OCI-LY7 (cell line): ENCODE results near the gene CABLES1. TPM values are rescaled to one million over a fixed set of nuclear protein-coding genes. Genes with fewer than 3 reads are reported as not detected.

ENCODE experiments used
- Bru-seq: library from RNA; stranded (reverse); fragments of 400-500 nt; gene quantifications from one replicate; lab custom pipeline; 2021; lab: Mats Ljungman, UMichigan
- BruChase-seq, 2 experiments: library from RNA; stranded (reverse); fragments of 400-500 nt; gene quantifications; one replicate each; lab custom pipeline; 2021; lab: Mats Ljungman, UMichigan
- BruUV-seq: library from RNA; stranded (reverse); fragments of 400-500 nt; replicated peaks from 2 replicates; lab custom pipeline; 2021; lab: Mats Ljungman, UMichigan
- CTCF ChIA-PET: fragments of 300-600 bp; sonication (Branson Sonifier 250); formaldehyde crosslinking; loops from one replicate; lab custom pipeline; 2022; ENCODE audit warnings: antibody characterized with exemption; ENCODE audit not compliant: unreplicated experiment; lab: Charles Lee
- POLR2A ChIA-PET: fragments of 300-600 bp; sonication (Branson Sonifier 250); formaldehyde crosslinking; loops from one replicate; lab custom pipeline; 2022; ENCODE audit warnings: antibody characterized with exemption; lab: Charles Lee
- DNase-seq: peaks from one replicate; pipeline ENCODE4 v3.0.0-alpha.2; 2015; ENCODE audit warnings: low spot score
- H2AFZ ChIP-seq: fragments of 200-600 bp; sonication (generic), shearing (Covaris generic); 2 replicates; pipeline ENCODE4 v1.6.1; 2014; ENCODE audit warnings: mild to moderate bottlenecking, antibody characterized with exemption, low read length, moderate library complexity
- H3K27ac ChIP-seq: fragments of 200-600 bp; sonication (generic); 2 replicates; pipeline ENCODE4 v1.5.1; 2014; ENCODE audit warnings: mixed run types, low read depth, mild to moderate bottlenecking, moderate library complexity, low read length, inconsistent platforms; ENCODE audit not compliant: poor library complexity, severe bottlenecking
- H3K36me3 ChIP-seq: fragments of 200-600 bp; sonication (generic); 2 replicates; pipeline ENCODE4 v1.6.1; 2014; ENCODE audit warnings: mild to moderate bottlenecking, antibody characterized with exemption, low read length, moderate library complexity, mixed read lengths; ENCODE audit not compliant: insufficient read depth
- H3K4me1 ChIP-seq: fragments of 200-600 bp; sonication (generic); 2 replicates; pipeline ENCODE4 v1.5.1; 2014; ENCODE audit warnings: mild to moderate bottlenecking, low read length; ENCODE audit not compliant: insufficient read depth, poor library complexity, severe bottlenecking
- H3K4me2 ChIP-seq: fragments of 200-600 bp; sonication (generic); 2 replicates; pipeline ENCODE4 v1.6.1; 2014; ENCODE audit warnings: mild to moderate bottlenecking, low read length
- H3K4me3 ChIP-seq: fragments of 200-600 bp; sonication (generic); 2 replicates; pipeline ENCODE4 v1.5.1; 2014; ENCODE audit warnings: mild to moderate bottlenecking, low read depth, low read length; ENCODE audit not compliant: poor library complexity, severe bottlenecking
- H3K79me2 ChIP-seq: fragments of 200-600 bp; sonication (generic); 2 replicates; pipeline ENCODE4 v1.6.1; 2016; ENCODE audit warnings: low read depth, mild to moderate bottlenecking, low read length, moderate library complexity, mixed read lengths; ENCODE audit not compliant: insufficient read depth
- H3K9me2 ChIP-seq: fragments of 200-600 bp; sonication (generic); 2 replicates; pipeline ENCODE4 v1.6.1; 2016; ENCODE audit warnings: mild to moderate bottlenecking, low read length, mixed read lengths; ENCODE audit not compliant: insufficient read depth
- H3K9me3 ChIP-seq: fragments of 200-600 bp; sonication (generic); 2 replicates; pipeline ENCODE4 v1.6.1; 2014; ENCODE audit warnings: mild to moderate bottlenecking, mixed run types, low read length, mixed read lengths
- H4K20me1 ChIP-seq: fragments of 200-600 bp; sonication (generic); 2 replicates; pipeline ENCODE4 v1.6.1; 2014; ENCODE audit warnings: mild to moderate bottlenecking, antibody characterized with exemption, low read length, moderate library complexity, mixed read lengths; ENCODE audit not compliant: insufficient read depth
- EZH2phosphoT487 ChIP-seq: fragments of 200-600 bp; sonication (generic); IDR thresholded peaks from 2 replicates; pipeline ENCODE4 v1.6.1; 2018; ENCODE audit warnings: low read depth, borderline replicate concordance, mild to moderate bottlenecking, mixed run types, antibody characterized with exemption, low read length, moderate library complexity, mixed read lengths
- intact Hi-C: fragments of 100-400 bp; cut with micrococcal nuclease; formaldehyde crosslinking; loops from one replicate; pipeline ENCODE4 v1.10.0; 2022; ENCODE audit not compliant: unreplicated experiment
- long read RNA-seq: library from polyadenylated mRNA; stranded (forward); transcript quantifications from one replicate; pipeline ENCODE4 v2.0.0, GENCODE V29; 2022
- total RNA-seq, 2 experiments: library from RNA; depleted of rRNA in 1 of 2; stranded (reverse); fragments of >200 nt in 1 of 2; shearing (Covaris generic) in 1 of 2; gene quantifications; 2 replicates each; pipeline ENCODE4 v1.2.3, GENCODE V29; 2014 to 2022
- TF ChIP-seq, protein P1 (sequence below): fragments of 200-600 bp; sonication (generic); conservative IDR thresholded peaks from 2 replicates; pipeline ENCODE4 v1.5.1; 2014; ENCODE audit warnings: mild to moderate bottlenecking, antibody characterized with exemption, low read length, moderate library complexity, mixed read lengths

CABLES1 gene, protein sequence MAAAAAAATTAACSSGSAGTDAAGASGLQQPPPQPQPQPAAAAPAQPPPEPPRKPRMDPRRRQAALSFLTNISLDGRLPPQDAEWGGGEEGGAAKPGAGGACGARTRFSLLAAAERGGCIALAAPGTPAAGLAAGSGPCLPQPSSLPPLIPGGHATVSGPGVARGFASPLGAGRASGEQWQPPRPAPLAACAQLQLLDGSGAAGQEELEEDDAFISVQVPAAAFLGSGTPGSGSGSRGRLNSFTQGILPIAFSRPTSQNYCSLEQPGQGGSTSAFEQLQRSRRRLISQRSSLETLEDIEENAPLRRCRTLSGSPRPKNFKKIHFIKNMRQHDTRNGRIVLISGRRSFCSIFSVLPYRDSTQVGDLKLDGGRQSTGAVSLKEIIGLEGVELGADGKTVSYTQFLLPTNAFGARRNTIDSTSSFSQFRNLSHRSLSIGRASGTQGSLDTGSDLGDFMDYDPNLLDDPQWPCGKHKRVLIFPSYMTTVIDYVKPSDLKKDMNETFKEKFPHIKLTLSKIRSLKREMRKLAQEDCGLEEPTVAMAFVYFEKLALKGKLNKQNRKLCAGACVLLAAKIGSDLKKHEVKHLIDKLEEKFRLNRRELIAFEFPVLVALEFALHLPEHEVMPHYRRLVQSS
- total RNA-seq (2014; rRNA removed; shearing (Covaris generic)) (20.6 and 34.7 TPM in 2 replicates), total RNA-seq (2022) (22.0 and 28.7 TPM in 2 replicates), Bru-seq, nascent RNA (percentile 71 among the genes with signal in this experiment), BruChase-seq, experiment 1, labeled RNA remaining after a 6-hour chase (percentile 66 among the genes with signal in this experiment), BruChase-seq, experiment 2, labeled RNA remaining after a 2-hour chase (percentile 64 among the genes with signal in this experiment)
- long read RNA-seq, full-length matches to known transcripts: 18 of 25 reads
- long read RNA-seq, partial matches to known transcripts: 1 of 25 reads
- long read RNA-seq, other reads (novel, unspliced or antisense): 6 of 25 reads

DNA sequence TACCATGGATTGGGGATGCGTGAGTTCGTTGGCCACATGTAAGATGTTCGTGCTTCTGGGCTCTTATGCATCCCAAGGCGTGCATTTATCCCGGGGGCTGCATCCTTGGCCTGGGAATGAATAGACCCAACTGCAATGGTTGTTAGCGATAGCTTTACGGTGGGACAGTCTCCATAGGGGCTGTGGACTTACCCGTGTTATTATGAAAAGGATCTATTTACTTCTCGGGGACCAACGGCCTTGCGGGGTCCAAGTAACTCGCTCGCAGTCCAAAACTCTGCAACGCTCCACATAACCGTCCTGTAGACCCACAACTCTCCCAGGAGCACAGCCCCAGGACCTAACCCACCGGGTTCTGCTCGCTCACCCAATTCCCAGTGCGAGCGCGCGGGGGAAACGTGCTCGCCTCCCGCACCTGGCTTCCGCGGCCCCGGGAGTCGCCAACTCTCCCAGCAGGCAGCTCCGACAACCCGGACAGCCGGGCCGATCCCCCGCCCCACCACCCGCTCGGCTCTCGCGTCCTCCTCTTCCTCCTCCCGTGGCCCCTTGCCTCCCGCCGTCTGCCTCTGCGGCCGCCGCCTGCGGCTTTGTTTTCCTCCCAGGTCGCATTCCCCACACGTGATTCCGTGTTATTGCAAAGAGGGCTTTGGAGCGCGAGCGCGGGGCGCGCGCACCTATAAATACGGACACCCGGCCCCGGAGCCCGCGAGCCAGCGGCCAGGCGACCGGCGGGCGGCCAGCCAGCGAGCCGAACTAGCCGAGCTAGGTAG, at the start of gene CABLES1:
Gene CABLES1 (plus strand): TSS at position 706 of the 770 bp plus-strand sequence. CDS start 278 bp downstream, outside the sequence.
- peak within 1 kb of the TSS; percentile 99 for H3K4me2 ChIP-seq
- peak within 1 kb of the TSS; percentile 58 for H2AFZ ChIP-seq
- ChIA-PET POLR2A (interaction anchor here (0.6 to 3.8 kb wide), 9 partner anchors 34 to 364 kb away, joined by 3 to 36 read pairs (median 6); no protein-coding TSS in a partner anchor), CTCF (no interaction called here)
- peak within 1 kb of the TSS; percentile 76 for H3K4me3 ChIP-seq
- H4K20me1 ChIP-seq: no peaks in the 10 kb centered on the region
- H3K9me2 ChIP-seq: no peaks in the 10 kb centered on the region
- H3K4me1 ChIP-seq: peaks cover 74% of the 10 kb centered on the region
- H3K79me2 ChIP-seq: peaks cover 41% of the 10 kb centered on the region; the same call in 1 of the 2 replicates
- intact Hi-C loops: loop anchor here (1.0 to 5.0 kb wide), 7 partner anchors 63 to 452 kb away; partner anchors contain the start of genes NPC1, RBBP8 and RMC1
- peak within 1 kb of the TSS; percentile 94 for H3K27ac ChIP-seq
- TF ChIP-seq, protein P1, sequence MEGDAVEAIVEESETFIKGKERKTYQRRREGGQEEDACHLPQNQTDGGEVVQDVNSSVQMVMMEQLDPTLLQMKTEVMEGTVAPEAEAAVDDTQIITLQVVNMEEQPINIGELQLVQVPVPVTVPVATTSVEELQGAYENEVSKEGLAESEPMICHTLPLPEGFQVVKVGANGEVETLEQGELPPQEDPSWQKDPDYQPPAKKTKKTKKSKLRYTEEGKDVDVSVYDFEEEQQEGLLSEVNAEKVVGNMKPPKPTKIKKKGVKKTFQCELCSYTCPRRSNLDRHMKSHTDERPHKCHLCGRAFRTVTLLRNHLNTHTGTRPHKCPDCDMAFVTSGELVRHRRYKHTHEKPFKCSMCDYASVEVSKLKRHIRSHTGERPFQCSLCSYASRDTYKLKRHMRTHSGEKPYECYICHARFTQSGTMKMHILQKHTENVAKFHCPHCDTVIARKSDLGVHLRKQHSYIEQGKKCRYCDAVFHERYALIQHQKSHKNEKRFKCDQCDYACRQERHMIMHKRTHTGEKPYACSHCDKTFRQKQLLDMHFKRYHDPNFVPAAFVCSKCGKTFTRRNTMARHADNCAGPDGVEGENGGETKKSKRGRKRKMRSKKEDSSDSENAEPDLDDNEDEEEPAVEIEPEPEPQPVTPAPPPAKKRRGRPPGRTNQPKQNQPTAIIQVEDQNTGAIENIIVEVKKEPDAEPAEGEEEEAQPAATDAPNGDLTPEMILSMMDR: no peak
- no peak for TF ChIP-seq EZH2phosphoT487
- DNase-seq: peak; percentile 63
- H3K36me3 ChIP-seq: peaks cover 14% of the 10 kb centered on the region
- BruUV-seq: TSS peak; percentile 84
- H3K9me3 ChIP-seq: no peaks in the 10 kb centered on the region

DNA sequence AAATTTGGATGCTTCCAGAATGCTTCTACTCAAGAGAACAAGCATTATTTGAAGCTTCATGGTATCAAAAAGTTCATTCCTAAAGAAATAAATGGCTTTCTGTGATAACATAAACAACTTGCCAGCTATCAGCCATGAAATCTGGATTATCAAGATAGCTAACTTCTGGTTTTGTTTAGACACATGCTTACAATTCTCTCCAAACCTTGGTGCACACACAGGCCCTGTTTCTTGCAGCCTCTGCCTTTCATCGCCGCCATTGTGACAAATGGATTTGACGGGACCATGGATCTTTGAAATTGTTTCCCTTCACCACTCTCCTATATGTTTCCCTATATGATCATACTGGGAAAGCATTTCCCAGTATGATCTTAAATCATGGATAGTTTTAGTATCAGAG, 47.9 kb upstream of the CABLES1 start:
- no TSS peak for BruUV-seq
- H3K4me1 ChIP-seq: peaks cover 16% of the 10 kb centered on the region
- H3K4me2 ChIP-seq: no peak overlapping the region
- H3K9me3 ChIP-seq: no peaks in the 10 kb centered on the region
- H3K9me2 ChIP-seq: no peaks in the 10 kb centered on the region
- CTCF ChIA-PET: no interaction called here
- TF ChIP-seq, protein P1: no peak
- TF ChIP-seq EZH2phosphoT487: no peak
- no peak overlapping the region for H3K4me3 ChIP-seq
- POLR2A ChIA-PET: interaction anchor here (0.7 kb wide), 2 partner anchors 127 to 298 kb away, joined by 3 to 4 read pairs; no protein-coding TSS in a partner anchor
- no peaks in the 10 kb centered on the region for H3K36me3 ChIP-seq
- no peaks in the 10 kb centered on the region for H3K79me2 ChIP-seq
- no peak for DNase-seq
- intact Hi-C loops: no loop called here
- H2AFZ ChIP-seq: no peak overlapping the region
- H4K20me1 ChIP-seq: no peaks in the 10 kb centered on the region
- H3K27ac ChIP-seq: no peak overlapping the region
